ENCODE data around the gene FREM1.

Gene FREM1

DNA sequence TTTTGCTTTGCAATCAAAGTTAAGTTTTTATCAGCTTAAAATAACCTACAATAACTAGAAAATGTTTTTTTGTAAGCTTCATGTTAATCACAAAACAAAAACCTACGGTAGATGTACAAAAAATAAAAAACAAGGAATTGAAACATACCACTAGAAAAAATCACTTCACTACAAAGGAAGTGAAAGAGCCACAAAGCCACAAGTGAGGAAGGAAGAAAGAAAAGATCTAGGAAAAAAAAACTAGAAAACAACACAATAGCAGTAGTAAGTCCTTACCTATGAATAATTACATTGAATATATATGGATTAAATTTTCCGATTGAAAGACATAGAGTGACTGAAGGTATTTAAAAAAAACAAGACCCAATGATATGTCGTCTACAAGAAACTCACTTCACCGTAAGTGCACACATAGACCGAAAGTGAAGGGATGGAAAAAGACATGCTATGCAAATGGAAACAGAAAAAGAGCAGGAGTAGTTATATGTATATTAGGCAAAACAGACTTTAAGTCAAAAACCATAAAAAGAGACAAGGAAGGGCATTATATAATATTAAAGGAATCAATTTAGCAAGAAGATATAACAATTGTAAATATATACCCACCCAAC is 203.6 kb downstream of the FREM1 start (continued):
- TF ChIP-seq, protein P1, sequence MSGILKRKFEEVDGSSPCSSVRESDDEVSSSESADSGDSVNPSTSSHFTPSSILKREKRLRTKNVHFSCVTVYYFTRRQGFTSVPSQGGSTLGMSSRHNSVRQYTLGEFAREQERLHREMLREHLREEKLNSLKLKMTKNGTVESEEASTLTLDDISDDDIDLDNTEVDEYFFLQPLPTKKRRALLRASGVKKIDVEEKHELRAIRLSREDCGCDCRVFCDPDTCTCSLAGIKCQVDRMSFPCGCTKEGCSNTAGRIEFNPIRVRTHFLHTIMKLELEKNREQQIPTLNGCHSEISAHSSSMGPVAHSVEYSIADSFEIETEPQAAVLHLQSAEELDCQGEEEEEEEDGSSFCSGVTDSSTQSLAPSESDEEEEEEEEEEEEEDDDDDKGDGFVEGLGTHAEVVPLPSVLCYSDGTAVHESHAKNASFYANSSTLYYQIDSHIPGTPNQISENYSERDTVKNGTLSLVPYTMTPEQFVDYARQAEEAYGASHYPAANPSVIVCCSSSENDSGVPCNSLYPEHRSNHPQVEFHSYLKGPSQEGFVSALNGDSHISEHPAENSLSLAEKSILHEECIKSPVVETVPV (CRISPR knock-in tag; IDR thresholded peaks at IDR 0.05): no peak
- TF ChIP-seq ZNF8 (CRISPR knock-in tag; IDR thresholded peaks at IDR 0.05): no peak

- TF ChIP-seq, protein P2, sequence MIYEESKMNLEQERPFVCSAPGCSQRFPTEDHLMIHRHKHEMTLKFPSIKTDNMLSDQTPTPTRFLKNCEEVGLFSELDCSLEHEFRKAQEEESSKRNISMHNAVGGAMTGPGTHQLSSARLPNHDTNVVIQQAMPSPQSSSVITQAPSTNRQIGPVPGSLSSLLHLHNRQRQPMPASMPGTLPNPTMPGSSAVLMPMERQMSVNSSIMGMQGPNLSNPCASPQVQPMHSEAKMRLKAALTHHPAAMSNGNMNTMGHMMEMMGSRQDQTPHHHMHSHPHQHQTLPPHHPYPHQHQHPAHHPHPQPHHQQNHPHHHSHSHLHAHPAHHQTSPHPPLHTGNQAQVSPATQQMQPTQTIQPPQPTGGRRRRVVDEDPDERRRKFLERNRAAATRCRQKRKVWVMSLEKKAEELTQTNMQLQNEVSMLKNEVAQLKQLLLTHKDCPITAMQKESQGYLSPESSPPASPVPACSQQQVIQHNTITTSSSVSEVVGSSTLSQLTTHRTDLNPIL (CRISPR knock-in tag; IDR thresholded peaks at IDR 0.05; ENCODE audit: low read depth): no peak
- TF ChIP-seq ZNF8 (CRISPR knock-in tag; IDR thresholded peaks at IDR 0.05): no peak
- ATAC-seq: no peak
These were observed 205.1 kb downstream of the FREM1 start for GRCh38 chr9:14705079-14705478.

GRCh38 chr9:14704281-14704680 is 205.9 kb downstream of the FREM1 start:
- ATAC-seq: no peak
- TF ChIP-seq PATZ1 (CRISPR knock-in tag; IDR thresholded peaks at IDR 0.05; ENCODE audit: borderline replicate concordance) (no peak), BACH2 (CRISPR knock-in tag; IDR thresholded peaks at IDR 0.05; ENCODE audit: borderline replicate concordance) (no peak), ZFP30 (CRISPR knock-in tag; IDR thresholded peaks at IDR 0.05) (no peak), ZNF565 (CRISPR knock-in tag; conservative IDR thresholded peaks at IDR 0.05; ENCODE audit: low read depth) (no peak), PPARA (CRISPR knock-in tag; IDR thresholded peaks at IDR 0.05; ENCODE audit: borderline replicate concordance) (no peak)
- TF ChIP-seq, protein P2 (CRISPR knock-in tag; IDR thresholded peaks at IDR 0.05; ENCODE audit: low read depth): no peak
- TF ChIP-seq, protein P1 (CRISPR knock-in tag; IDR thresholded peaks at IDR 0.05): no peak

DNA sequence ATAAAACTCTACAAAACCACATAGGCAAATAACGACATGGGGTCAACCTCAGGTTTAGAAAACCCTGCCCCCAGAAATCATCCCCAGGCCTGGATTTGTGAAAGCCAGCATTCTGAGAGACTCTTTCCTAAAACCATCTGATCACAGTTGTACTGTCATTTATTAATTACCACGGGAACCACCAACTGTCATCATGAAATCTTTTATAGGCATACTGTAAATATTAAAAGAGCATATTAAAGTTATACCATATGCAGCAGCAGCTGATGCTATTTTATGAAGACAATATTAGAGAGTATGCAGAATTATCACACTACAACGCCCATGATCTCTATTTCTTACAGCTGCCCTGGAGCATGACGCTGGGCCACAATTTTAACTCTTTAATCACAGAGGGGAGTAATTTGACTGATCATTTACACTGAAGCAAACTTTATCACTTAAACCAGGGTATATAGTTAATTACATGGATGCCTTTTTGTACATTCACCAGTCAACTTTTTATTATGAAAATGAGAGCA is 208.0 kb downstream of the FREM1 start:
- ATAC-seq: no peak

More for the DNA sequence above, 208.0 kb downstream of the FREM1 start:
- TF ChIP-seq ZFP30 (CRISPR knock-in tag; IDR thresholded peaks at IDR 0.05) (no peak), GLIS3 (CRISPR knock-in tag; IDR thresholded peaks at IDR 0.05) (no peak), BACH2 (CRISPR knock-in tag; IDR thresholded peaks at IDR 0.05; ENCODE audit: borderline replicate concordance) (no peak), POU6F1 (CRISPR knock-in tag; IDR thresholded peaks at IDR 0.05; ENCODE audit: borderline replicate concordance, low read depth) (no peak), ARNTL (CRISPR knock-in tag; IDR thresholded peaks at IDR 0.05; ENCODE audit: borderline replicate concordance, low read depth) (no peak), OSR1 (CRISPR knock-in tag; IDR thresholded peaks at IDR 0.05) (no peak), CSDC2 (CRISPR knock-in tag; IDR thresholded peaks at IDR 0.05) (no peak), ZC3H10 (CRISPR knock-in tag; IDR thresholded peaks at IDR 0.05) (no peak), ZFP3 (CRISPR knock-in tag; IDR thresholded peaks at IDR 0.05) (no peak), TSHZ2 (CRISPR knock-in tag; IDR thresholded peaks at IDR 0.05) (no peak), ZNF8 (CRISPR knock-in tag; IDR thresholded peaks at IDR 0.05) (no peak)

Measured in SK-N-SH treated with all-trans-retinoic acid at 6 μM for 48 hours (cell line).